ENCODE results near the gene MYO3B.

DNA sequence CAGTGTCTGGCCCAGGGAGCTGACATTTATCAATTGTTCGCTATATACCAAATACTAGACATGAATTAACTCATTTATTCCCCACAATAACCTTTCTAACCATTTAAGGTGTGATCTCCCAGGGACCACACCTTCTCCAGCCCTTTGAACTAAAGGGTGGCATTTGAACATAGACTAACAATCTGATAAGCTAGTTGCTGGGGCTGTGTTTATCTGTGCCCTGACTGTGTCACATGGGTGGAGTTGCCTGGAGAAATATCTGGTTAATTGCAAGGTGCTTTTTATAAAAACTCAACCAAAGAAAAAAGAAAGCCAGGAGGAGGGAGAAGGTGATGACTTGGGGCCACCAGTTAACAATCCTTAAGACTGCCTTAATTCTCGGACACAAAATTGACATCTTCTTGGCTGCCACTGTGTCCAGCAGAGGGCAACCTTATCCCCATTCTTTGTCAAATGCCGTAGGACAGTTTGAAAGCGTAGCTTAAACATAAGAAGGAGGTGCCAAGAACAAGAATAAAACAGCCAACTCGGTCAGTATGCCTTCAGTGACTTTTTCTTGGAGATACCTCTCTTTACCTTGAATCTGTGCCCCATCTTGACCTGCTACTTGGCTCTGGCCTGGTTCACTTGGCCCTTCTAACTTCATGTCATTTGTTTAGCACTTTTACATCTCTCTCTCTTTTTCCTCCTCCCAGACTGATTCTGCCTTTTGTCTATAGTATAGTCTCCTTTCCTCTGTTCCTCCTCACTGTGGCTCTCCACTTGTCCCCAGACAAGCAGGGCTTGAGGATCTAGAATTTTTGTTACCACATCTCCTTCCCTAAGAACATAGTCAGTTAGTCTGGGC, 183.4 kb downstream of the MYO3B start:
- TF ChIP-seq CTCF (IDR thresholded peaks at IDR 0.05) (peak in 3 of 4 experiments; percentile 26 to 42 (median 42)), POLR2A (IDR thresholded peaks at IDR 0.05) (no peak)

All from uterus (tissue), 2 donors.